ENCODE measurements around the gene OR5M10. TPM values are rescaled to one million over a fixed set of nuclear protein-coding genes. Genes with fewer than 3 reads are reported as not detected.

The OR5M10 gene
- total RNA-seq, 1 experiment from 2014 or later: not detected

- H3F3A ChIP-seq (ENCODE audit: low read length, unreplicated experiment): no peaks in the 10 kb centered on the region
- ATAC-seq: no peak
- 0 out of 2 replicates have a peak, but pooled peaks cover 5% of the 10 kb centered on the region for H3K9me3 ChIP-seq (ENCODE audit: low read length)
- intact Hi-C loops (cut with micrococcal nuclease): no loop called here
- H3K27me3 ChIP-seq (ENCODE audit: low read length): no peaks in the 10 kb centered on the region
- no peak for DNase-seq
- ChIA-PET CTCF (no interaction called here), POLR2A (ENCODE audit: unreplicated experiment) (no interaction called here)
- TF ChIP-seq CTCF (conservative IDR thresholded peaks at IDR 0.05; ENCODE audit: low read depth, low read length) (no peak), EZH2 (IDR thresholded peaks at IDR 0.05; ENCODE audit: low read length, unreplicated experiment) (no peak), EZH2phosphoT487 (IDR thresholded peaks at IDR 0.05; ENCODE audit: borderline replicate concordance, low read length) (no peak)
- no peaks in the 10 kb centered on the region for H4K20me1 ChIP-seq (ENCODE audit: low read length)
- H3K4me2 ChIP-seq (ENCODE audit: low read length): no peak overlapping the region
- no peak overlapping the region for H3K4me3 ChIP-seq (ENCODE audit: low read length)
- H3K27ac ChIP-seq (ENCODE audit: low read length): no peak overlapping the region
- no peaks in the 10 kb centered on the region for H3K9me2 ChIP-seq (replicated peaks; ENCODE audit: low read length)
- H3K9ac ChIP-seq (ENCODE audit: low read length): no peak overlapping the region
- no TSS peak for BruUV-seq (replicated peaks)
- H3K4me1 ChIP-seq (ENCODE audit: insufficient read depth, low read length): no peaks in the 10 kb centered on the region
- H2AFZ ChIP-seq (ENCODE audit: low read length): no peak overlapping the region
- no peaks in the 10 kb centered on the region for H3K79me2 ChIP-seq (ENCODE audit: low read length)
- H3K36me3 ChIP-seq (ENCODE audit: low read depth, low read length): no peaks in the 10 kb centered on the region
These were observed 32.0 kb downstream of the OR5M10 start for GRCh38 chr11:56545531-56545930.

- no peak for ATAC-seq
- Histone ChIP-seq H3K27ac (ENCODE audit: low read length) (no peak overlapping the region), H3K79me2 (ENCODE audit: low read length) (no peaks in the 10 kb centered on the region), H3K27me3 (ENCODE audit: low read length) (no peaks in the 10 kb centered on the region), H3F3A (ENCODE audit: low read length, unreplicated experiment) (no peaks in the 10 kb centered on the region), H3K4me3 (ENCODE audit: low read length) (no peak overlapping the region), H3K9me3 (ENCODE audit: low read length) (0 out of 2 replicates have a peak, but pooled peaks cover 5% of the 10 kb centered on the region), H3K9me2 (replicated peaks; ENCODE audit: low read length) (no peaks in the 10 kb centered on the region), H3K4me2 (ENCODE audit: low read length) (no peak overlapping the region), H3K9ac (ENCODE audit: low read length) (no peak overlapping the region), H3K36me3 (ENCODE audit: low read depth, low read length) (no peaks in the 10 kb centered on the region), H4K20me1 (ENCODE audit: low read length) (no peaks in the 10 kb centered on the region), H2AFZ (ENCODE audit: low read length) (no peak overlapping the region), H3K4me1 (ENCODE audit: insufficient read depth, low read length) (no peaks in the 10 kb centered on the region)
- CTCF ChIA-PET: no interaction called here
- BruUV-seq (replicated peaks): no TSS peak
- POLR2A ChIA-PET (ENCODE audit: unreplicated experiment): no interaction called here
- TF ChIP-seq EZH2phosphoT487 (IDR thresholded peaks at IDR 0.05; ENCODE audit: borderline replicate concordance, low read length) (no peak), EZH2 (IDR thresholded peaks at IDR 0.05; ENCODE audit: low read length, unreplicated experiment) (no peak), CTCF (conservative IDR thresholded peaks at IDR 0.05; ENCODE audit: low read depth, low read length) (no peak)
- intact Hi-C loops (cut with micrococcal nuclease): no loop called here
- no peak for DNase-seq
These were observed 33.8 kb downstream of the OR5M10 start for GRCh38 chr11:56543739-56544138.

GRCh38 chr11:56543157-56543556 lies 34.4 kb downstream of the OR5M10 start, which contains the start of gene OR5M11:
OR5M11 (minus strand) TSS chr11:56543257; CDS start chr11:56543257, 0 bp downstream.
- DNase-seq (no peak), ATAC-seq (no peak)
- H3K27ac ChIP-seq (ENCODE audit: low read length): no peak within 1 kb of the TSS
- no peaks in the 10 kb centered on the region for H3K4me1 ChIP-seq (ENCODE audit: insufficient read depth, low read length)
- no peak within 1 kb of the TSS for H3K9ac ChIP-seq (ENCODE audit: low read length)
- H3K4me2 ChIP-seq (ENCODE audit: low read length): no peak within 1 kb of the TSS
- intact Hi-C loops (cut with micrococcal nuclease): no loop called here
- no peaks in the 10 kb centered on the region for H3K36me3 ChIP-seq (ENCODE audit: low read depth, low read length)
- POLR2A ChIA-PET (ENCODE audit: unreplicated experiment): no interaction called here
- TF ChIP-seq EZH2phosphoT487 (IDR thresholded peaks at IDR 0.05; ENCODE audit: borderline replicate concordance, low read length) (no peak), CTCF (conservative IDR thresholded peaks at IDR 0.05; ENCODE audit: low read depth, low read length) (no peak), EZH2 (IDR thresholded peaks at IDR 0.05; ENCODE audit: low read length, unreplicated experiment) (no peak)
- no peaks in the 10 kb centered on the region for H3K79me2 ChIP-seq (ENCODE audit: low read length)
- no peaks in the 10 kb centered on the region for H4K20me1 ChIP-seq (ENCODE audit: low read length)
- H3F3A ChIP-seq (ENCODE audit: low read length, unreplicated experiment): no peaks in the 10 kb centered on the region
- no TSS peak for BruUV-seq (replicated peaks)
- 0 out of 2 replicates have a peak, but pooled peaks cover 5% of the 10 kb centered on the region for H3K9me3 ChIP-seq (ENCODE audit: low read length)
- no peak within 1 kb of the TSS for H3K4me3 ChIP-seq (ENCODE audit: low read length)
- H3K27me3 ChIP-seq (ENCODE audit: low read length): no peaks in the 10 kb centered on the region
- CTCF ChIA-PET: no interaction called here
- H2AFZ ChIP-seq (ENCODE audit: low read length): no peak within 1 kb of the TSS
- no peaks in the 10 kb centered on the region for H3K9me2 ChIP-seq (replicated peaks; ENCODE audit: low read length)
